SIG-M5 (cell line): ENCODE results near the gene ZNF335.

ENCODE experiments used
- DNase-seq: peaks from one replicate; lab custom pipeline; 2025; lab: John Stamatoyannopoulos, UW

The ZNF335 gene, protein sequence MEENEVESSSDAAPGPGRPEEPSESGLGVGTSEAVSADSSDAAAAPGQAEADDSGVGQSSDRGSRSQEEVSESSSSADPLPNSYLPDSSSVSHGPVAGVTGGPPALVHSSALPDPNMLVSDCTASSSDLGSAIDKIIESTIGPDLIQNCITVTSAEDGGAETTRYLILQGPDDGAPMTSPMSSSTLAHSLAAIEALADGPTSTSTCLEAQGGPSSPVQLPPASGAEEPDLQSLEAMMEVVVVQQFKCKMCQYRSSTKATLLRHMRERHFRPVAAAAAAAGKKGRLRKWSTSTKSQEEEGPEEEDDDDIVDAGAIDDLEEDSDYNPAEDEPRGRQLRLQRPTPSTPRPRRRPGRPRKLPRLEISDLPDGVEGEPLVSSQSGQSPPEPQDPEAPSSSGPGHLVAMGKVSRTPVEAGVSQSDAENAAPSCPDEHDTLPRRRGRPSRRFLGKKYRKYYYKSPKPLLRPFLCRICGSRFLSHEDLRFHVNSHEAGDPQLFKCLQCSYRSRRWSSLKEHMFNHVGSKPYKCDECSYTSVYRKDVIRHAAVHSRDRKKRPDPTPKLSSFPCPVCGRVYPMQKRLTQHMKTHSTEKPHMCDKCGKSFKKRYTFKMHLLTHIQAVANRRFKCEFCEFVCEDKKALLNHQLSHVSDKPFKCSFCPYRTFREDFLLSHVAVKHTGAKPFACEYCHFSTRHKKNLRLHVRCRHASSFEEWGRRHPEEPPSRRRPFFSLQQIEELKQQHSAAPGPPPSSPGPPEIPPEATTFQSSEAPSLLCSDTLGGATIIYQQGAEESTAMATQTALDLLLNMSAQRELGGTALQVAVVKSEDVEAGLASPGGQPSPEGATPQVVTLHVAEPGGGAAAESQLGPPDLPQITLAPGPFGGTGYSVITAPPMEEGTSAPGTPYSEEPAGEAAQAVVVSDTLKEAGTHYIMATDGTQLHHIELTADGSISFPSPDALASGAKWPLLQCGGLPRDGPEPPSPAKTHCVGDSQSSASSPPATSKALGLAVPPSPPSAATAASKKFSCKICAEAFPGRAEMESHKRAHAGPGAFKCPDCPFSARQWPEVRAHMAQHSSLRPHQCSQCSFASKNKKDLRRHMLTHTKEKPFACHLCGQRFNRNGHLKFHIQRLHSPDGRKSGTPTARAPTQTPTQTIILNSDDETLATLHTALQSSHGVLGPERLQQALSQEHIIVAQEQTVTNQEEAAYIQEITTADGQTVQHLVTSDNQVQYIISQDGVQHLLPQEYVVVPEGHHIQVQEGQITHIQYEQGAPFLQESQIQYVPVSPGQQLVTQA (N-terminal part only)

DNA sequence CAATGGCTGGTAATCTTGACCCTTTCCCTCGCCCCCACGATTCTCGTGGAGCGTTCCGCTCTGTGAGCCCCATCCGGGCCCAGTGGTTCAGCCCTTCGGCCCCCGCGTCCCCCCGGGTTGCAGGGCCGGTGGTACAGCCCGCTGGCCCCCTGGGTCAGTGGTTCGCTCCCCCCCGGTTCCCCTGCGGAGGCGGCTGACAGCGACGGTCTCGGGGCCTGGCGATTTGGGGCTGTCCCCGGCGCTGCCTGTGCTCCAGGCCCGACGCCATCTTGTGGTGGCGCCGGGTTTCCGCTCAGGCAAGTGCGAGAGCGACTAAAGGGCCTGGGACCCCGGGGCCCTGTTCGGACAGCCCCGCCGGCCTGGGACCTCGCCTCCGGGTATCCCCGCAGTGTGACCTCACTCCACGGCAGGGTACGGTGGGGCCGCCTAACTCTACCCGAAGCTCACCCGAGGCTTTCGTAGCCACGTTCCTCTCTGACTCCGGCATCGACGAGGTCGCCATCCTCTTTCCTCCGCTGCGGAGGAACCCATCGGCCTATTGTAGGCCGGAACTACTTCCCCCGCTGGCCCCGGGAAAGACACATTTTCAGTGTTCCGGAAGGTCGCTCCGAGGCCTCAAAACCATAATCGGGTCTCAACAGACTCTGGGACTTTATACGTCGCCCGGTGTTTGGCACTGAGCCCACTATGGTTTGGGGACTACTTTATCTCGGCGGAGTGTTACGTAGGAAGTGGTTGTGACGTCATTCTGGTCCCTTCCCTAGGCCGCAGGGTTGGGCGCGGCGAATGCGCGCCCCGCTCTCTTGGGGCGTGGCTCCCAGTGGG, at the start of gene ZNF335:
ZNF335 (minus strand) TSS at position 529 of the 825 bp plus-strand sequence. CDS start 793 bp downstream, outside the sequence.
- peak; percentile 72 for DNase-seq

DNA sequence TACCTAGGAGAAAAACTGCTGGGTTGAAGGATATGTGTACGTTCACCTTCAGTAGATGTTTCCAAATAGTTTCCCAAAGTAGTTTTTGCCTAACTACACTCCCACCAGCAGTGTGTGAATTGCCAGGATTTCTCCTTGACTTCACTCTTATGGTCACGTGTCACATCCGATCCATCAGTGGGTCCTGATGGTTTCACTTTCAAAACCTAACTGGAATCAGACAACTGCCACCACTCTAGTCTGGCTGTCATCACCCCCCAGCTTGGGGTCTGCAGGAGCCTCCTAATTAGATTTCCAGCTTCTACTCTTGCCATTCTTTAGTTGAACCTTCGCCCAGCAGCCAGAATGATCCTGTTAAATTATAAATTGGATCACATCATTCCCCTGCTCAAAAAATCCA, 48.6 kb upstream of the ZNF335 start:
- DNase-seq: no peak

DNA sequence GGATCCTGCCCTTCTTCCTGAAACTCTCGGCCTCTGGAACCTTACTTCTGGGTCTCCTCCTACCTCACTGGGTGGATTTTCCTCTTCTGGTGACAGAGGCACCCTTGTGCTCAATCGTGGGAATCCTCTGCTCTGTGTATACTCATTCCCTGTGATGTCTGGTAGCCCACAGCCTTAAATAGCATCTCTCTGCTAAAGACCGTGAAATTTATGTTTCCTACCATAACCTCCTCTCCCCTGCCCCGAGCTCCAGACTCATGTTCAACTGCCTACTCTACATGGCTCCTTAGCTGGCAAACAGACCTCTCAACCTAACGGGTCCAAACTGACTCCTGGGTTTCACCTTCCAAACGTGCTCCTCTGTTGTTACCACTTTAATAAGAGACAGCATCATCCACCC, 46.6 kb upstream of the ZNF335 start:
- DNase-seq: no peak

DNA sequence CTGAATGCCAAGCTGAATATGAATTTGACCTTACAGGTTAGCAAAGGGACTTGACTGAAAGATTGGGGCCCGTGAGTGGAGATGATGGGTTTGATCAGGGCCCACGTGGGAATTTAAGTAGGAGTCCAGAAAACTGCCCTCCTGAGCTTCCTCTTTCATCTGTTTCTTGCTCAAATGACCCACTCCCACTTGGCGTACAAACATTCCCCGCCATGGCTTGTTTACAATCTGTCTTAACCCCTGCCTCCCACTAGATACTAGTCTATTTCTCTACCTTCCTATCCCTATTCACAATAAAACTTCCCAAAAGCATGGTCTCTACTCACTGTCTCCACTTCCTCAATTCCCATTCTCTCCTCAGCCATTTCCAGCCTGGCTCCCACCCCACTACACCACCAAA, 46.1 kb upstream of the ZNF335 start:
- DNase-seq: no peak

DNA sequence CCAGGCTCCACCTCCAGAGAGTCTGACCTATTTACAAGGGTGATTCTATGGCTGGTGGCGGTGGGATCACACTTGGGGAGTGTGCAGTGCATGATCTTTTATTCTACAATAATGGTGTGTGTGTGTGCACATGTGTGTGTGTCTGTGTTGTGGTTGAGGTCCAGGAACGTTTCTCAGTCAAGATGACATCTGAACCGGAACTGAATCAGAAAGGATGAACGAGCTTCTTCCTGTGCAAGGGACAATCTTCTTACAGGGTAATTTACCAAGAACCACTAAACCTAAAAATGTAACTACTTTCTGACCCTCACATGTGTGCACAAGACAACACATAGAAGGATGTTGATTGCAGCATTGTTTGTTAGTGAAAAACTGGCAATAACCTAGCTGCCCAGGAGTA, 45.3 kb upstream of the ZNF335 start:
- no peak for DNase-seq

DNA sequence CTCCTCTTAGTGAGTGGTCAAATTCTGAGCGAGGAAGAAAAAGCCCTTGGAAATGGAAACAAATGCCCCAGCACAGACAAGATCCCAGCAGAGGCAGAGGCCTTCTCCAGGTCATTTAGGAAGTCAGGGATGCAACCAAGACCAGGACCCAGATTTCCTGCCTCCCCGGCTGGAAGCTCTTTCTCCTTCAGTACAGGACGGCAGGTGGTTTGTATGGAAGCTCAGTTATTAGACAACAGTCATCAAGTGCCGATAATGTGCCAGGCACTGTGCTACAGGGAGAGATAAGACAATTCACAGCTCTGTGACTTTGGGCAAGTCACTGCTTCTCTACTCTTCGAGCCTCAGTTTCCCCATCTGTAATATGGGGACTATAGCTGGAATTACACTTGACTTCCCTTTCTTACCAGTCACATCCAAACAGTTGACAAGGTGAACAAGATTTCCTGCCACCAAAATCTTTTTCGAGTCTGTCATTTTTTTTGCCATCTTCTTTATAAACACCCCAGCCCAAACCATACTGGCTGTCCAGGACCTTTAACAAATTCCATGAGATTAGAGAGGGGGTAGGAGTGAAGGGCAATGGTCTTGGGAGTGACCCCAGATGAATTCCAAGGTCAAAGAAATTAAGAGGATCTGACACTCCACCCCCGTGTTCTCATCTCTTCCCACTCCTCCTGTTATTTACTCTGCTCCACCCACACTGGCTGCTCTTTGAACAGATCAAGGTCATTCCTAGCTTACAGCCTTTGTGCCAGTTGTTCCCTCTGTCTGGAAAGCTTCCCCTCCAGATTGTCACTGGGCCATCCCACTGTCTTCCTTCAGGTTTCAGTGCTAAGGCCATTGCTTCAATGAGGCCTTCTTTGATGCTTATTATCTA, 42.8 kb upstream of the ZNF335 start:
- DNase-seq: no peak

DNA sequence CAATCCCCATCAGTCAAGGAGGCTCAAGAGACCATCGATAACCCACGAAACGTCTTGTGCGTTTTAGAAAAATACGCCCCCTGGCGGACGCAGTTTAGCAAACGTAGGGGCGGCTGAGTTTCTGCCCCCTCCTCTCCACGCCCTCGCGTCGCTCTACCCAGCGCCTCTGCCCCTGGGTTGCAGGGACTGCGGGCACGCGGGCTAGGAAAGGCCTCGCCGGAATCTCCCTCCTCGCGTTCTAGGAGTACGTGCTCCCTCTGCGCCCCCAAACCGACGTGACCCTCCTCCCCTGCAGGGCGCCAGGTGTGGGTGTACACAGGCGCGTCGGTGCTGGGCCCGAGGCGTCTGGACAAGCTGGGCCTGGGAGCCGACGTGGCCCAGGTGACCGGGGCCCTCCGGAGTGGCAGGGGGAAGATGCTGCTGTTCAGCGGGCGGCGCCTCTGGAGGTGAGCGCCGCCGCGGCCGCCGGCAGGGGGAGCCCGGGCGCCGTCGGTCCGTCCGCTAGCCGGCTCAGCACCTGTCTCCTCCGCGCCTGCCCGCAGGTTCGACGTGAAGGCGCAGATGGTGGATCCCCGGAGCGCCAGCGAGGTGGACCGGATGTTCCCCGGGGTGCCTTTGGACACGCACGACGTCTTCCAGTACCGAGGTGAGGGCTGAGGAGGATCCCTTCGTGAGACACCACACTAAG, 42.0 kb upstream of the ZNF335 start:
- DNase-seq: no peak

DNA sequence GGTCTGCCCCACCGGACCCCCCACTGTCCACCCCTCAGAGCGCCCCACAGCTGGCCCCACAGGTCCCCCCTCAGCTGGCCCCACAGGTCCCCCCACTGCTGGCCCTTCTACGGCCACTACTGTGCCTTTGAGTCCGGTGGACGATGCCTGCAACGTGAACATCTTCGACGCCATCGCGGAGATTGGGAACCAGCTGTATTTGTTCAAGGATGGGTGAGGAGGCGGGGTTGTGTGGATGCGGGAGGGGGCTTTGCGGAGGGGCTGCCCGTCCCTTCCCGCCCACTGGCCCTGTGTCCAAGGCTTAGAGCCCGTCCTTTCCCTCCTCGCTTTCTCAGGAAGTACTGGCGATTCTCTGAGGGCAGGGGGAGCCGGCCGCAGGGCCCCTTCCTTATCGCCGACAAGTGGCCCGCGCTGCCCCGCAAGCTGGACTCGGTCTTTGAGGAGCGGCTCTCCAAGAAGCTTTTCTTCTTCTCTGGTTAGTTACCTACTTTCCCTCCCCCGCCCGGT, 41.4 kb upstream of the ZNF335 start:
- DNase-seq: no peak

DNA sequence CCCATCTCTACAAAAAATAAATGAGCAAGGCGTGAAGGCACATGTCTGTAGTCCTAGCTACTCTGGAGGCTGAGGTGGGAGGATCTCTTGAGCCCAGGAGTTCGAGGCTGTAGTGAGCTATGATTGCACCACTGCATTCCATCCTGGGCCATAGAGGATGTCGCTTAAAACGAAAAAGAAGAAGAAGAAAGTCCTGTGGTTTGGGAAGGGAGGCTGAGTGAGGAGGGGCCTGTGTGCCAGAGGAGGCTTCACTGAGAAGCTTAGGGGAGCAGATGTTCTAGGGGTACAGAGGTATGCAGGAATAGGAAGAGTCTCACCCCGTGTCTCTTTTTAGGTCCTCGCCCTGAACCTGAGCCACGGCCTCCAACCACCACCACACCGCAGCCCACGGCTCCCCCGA, 40.9 kb upstream of the ZNF335 start:
- DNase-seq: no peak

DNA sequence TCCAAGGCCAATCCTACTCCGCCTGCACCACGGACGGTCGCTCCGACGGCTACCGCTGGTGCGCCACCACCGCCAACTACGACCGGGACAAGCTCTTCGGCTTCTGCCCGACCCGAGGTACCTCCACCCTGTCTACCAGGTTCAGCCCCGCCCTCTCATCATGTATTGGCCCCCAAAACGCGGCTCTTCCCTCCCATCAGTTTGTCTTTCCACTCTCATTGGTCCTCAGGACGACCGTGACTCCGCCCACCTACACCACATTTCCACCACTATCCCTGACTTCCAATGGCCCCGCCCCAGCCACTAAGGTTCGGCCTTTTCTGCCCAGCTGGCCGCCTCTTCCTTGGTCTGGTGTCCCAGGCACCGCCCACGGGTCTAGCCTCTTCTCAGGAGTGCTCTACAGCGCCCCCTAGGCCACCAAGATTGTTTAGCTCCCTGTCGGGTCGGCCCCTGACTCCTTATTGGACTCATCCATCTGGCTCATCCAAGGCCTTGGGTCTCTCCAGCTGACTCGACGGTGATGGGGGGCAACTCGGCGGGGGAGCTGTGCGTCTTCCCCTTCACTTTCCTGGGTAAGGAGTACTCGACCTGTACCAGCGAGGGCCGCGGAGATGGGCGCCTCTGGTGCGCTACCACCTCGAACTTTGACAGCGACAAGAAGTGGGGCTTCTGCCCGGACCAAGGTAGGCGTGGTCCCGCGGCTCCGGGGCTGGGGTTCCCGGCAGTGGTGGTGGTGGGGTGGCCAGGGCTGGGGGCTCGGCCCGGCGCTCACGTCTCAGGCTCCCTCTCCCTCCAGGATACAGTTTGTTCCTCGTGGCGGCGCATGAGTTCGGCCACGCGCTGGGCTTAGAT, 39.9 kb upstream of the ZNF335 start:
- DNase-seq: no peak

DNA sequence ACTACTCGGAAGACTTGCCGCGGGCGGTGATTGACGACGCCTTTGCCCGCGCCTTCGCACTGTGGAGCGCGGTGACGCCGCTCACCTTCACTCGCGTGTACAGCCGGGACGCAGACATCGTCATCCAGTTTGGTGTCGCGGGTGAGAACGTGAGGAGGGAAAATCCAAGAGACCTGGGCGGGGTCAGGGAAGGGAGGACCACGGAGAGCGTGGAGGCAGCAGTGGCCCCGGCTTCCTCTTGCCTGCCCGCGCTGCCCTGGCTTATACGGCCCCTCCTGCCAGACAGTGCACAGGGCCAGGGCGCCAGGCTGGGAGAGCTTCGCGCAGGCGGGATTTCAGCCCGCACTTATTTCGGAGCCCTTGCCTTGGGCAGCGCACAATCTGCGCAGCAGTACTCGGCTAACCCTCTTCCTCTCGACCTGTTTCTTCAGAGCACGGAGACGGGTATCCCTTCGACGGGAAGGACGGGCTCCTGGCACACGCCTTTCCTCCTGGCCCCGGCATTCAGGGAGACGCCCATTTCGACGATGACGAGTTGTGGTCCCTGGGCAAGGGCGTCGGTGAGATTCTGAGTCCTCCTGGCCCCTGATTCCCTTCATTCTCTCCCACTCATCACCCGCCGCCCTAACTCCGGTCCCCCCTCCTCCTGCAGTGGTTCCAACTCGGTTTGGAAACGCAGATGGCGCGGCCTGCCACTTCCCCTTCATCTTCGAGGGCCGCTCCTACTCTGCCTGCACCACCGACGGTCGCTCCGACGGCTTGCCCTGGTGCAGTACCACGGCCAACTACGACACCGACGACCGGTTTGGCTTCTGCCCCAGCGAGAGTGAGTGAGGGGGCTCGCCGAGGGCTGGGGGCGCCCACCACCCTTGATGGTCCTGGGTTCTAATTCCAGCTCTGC, 38.7 kb upstream of the ZNF335 start:
- no peak for DNase-seq

DNA sequence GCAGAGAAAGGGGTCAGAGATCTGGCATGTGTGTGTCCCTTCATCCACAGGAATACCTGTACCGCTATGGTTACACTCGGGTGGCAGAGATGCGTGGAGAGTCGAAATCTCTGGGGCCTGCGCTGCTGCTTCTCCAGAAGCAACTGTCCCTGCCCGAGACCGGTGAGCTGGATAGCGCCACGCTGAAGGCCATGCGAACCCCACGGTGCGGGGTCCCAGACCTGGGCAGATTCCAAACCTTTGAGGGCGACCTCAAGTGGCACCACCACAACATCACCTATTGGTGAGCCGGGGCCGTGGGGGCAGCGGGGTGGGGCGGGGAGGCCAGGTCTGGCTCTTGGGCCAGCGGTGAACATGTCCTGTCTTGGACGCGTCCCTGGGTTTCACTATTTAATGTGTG, 37.8 kb upstream of the ZNF335 start:
- DNase-seq: no peak

DNA sequence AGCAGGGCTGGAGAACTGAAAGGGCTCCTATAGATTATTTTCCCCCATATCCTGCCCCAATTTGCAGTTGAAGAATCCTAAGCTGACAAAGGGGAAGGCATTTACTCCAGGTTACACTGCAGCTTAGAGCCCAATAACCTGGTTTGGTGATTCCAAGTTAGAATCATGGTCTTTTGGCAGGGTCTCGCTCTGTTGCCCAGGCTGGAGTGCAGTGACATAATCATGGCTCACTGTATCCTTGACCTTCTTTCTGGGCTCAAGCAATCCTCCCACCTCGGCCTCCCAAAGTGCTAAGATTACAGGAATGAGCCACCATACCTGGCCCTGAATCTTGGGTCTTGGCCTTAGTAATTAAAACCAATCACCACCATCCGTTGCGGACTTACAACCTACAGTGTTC, 35.7 kb upstream of the ZNF335 start:
- DNase-seq: no peak

DNA sequence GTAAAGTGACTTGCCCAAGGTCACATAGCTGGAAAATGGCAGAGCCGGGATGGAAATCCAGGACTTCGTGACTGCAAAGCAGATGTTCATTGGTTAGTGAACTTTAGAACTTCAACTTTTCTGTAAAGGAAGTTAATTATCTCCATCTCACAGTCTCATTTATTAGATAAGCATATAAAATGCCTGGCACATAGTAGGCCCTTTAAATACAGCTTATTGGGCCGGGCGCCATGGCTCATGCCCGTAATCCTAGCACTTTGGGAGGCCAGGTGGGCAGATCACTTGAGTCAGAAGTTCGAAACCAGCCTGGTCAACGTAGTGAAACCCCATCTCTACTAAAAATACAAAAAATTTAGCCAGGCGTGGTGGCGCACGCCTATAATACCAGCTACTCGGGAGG, 35.0 kb upstream of the ZNF335 start:
- no peak for DNase-seq

DNA sequence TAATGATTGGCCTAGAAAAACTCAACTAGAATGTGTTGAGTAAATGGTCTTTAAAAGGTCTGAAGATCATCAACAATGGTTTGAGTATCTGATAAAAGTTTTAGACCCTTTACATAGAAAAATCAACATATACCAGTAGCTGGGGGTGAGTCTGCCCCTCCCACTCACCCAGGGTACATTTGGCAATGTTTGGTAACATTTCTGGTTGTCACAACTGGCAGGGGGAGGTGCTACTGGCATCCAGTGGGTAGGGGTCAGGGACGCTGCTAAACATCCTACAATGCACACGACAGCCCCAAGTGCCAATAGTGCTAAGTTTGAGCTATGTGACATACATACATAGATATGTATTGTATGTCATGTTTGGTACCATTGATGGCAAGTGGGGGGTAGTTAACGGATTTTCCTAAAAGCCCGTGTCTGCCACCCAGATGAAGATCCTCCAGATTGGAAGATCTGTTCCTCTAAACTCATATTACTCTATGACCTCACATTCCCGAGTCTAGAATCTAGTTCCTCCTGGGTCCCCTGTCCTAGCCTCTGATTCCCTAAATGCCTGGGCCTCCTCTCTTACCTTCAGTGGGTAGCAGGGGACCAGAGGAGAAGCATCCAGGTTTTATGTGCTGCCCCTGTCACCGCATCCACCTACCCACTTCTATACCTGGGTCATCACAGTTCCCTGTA, 34.2 kb upstream of the ZNF335 start:
- no peak for DNase-seq

DNA sequence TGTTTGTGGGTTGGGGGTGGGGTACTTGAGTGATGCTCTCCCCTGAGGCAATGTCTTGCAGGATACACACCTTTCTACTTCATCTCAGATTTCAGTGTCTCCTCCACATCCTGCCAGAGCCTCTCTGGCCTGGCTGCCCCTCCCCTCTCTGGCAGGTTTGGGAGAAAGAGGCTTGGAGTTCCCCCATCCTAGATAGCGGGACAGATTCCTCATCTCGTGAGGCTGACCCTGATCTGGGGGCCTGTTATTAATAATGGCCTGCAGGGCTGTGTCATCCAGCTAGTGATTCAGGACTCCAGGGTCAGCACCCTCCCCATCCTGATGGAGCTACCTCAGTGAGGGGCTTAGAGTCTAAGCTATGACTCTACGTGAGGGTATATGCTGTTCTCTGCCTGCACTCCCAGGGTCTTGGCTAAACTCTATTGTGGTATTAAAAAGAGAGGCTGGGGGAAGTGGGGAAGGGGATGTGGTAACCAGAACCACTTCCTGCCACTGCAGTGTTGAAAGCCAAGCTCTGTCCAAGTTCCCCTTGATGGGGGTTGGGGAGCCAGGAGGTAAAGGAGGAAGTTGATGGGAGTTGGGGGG, 33.0 kb upstream of the ZNF335 start:
- peak; percentile 83 for DNase-seq

DNA sequence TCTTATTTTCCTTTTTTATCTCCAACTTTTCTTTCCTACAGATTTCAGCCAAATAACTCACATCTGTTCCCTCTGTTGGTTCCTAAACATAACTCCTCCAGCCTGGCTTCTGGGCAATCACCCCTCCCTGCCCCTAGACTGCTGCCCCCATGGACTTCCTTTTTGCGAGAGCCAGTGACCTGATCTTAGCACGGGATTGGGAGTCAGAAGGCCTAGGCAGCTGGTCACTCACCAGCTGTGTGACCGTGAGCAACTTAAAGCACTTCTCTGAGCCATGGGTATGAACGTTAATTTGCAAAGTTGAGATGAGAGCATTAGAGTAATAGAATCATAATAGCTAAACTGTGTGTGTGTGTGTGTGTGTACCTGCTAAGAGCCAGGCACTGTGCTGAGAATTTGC, 32.2 kb upstream of the ZNF335 start:
- DNase-seq: no peak
